ENCODE data around the gene CYP11A1. TPM values are rescaled to one million over a fixed set of nuclear protein-coding genes. Genes with fewer than 3 reads are reported as not detected.

The CYP11A1 gene
- total RNA-seq, 1 donor from 2014 or later, result not detected

GRCh38 chr15:74384881-74385643 lies 17.6 kb upstream of the CYP11A1 start:
- H3K4me3 Mint-ChIP-seq (ENCODE audit: unreplicated experiment), result no peak overlapping the region
- DNase-seq, result no peak
- no peak overlapping the region for H3K27ac Mint-ChIP-seq (ENCODE audit: unreplicated experiment)
- H3K9me3 Mint-ChIP-seq (ENCODE audit: unreplicated experiment), result no peaks in the 10 kb centered on the region
- H3K36me3 Mint-ChIP-seq (ENCODE audit: unreplicated experiment), result no peaks in the 10 kb centered on the region
- H3K27me3 Mint-ChIP-seq (ENCODE audit: unreplicated experiment), result peaks cover 5% of the 10 kb centered on the region
- TF ChIP-seq, protein P1, sequence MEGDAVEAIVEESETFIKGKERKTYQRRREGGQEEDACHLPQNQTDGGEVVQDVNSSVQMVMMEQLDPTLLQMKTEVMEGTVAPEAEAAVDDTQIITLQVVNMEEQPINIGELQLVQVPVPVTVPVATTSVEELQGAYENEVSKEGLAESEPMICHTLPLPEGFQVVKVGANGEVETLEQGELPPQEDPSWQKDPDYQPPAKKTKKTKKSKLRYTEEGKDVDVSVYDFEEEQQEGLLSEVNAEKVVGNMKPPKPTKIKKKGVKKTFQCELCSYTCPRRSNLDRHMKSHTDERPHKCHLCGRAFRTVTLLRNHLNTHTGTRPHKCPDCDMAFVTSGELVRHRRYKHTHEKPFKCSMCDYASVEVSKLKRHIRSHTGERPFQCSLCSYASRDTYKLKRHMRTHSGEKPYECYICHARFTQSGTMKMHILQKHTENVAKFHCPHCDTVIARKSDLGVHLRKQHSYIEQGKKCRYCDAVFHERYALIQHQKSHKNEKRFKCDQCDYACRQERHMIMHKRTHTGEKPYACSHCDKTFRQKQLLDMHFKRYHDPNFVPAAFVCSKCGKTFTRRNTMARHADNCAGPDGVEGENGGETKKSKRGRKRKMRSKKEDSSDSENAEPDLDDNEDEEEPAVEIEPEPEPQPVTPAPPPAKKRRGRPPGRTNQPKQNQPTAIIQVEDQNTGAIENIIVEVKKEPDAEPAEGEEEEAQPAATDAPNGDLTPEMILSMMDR (IDR thresholded peaks at IDR 0.05; ENCODE audit: partially characterized antibody, unreplicated experiment), result no peak
- H3K4me1 Mint-ChIP-seq (ENCODE audit: low read depth, unreplicated experiment), result peaks cover 6% of the 10 kb centered on the region

GRCh38 chr15:74384566-74384880 lies 17.1 kb upstream of the CYP11A1 start:
- peaks cover 5% of the 10 kb centered on the region for H3K27me3 Mint-ChIP-seq (ENCODE audit: unreplicated experiment)
- H3K4me1 Mint-ChIP-seq (ENCODE audit: low read depth, unreplicated experiment), result peaks cover 6% of the 10 kb centered on the region
- no peak overlapping the region for H3K4me3 Mint-ChIP-seq (ENCODE audit: unreplicated experiment)
- DNase-seq, result no peak
- H3K9me3 Mint-ChIP-seq (ENCODE audit: unreplicated experiment), result no peaks in the 10 kb centered on the region
- H3K36me3 Mint-ChIP-seq (ENCODE audit: unreplicated experiment), result no peaks in the 10 kb centered on the region
- H3K27ac Mint-ChIP-seq (ENCODE audit: unreplicated experiment), result no peak overlapping the region
- TF ChIP-seq, protein P1 (IDR thresholded peaks at IDR 0.05; ENCODE audit: partially characterized antibody, unreplicated experiment), result no peak

DNA sequence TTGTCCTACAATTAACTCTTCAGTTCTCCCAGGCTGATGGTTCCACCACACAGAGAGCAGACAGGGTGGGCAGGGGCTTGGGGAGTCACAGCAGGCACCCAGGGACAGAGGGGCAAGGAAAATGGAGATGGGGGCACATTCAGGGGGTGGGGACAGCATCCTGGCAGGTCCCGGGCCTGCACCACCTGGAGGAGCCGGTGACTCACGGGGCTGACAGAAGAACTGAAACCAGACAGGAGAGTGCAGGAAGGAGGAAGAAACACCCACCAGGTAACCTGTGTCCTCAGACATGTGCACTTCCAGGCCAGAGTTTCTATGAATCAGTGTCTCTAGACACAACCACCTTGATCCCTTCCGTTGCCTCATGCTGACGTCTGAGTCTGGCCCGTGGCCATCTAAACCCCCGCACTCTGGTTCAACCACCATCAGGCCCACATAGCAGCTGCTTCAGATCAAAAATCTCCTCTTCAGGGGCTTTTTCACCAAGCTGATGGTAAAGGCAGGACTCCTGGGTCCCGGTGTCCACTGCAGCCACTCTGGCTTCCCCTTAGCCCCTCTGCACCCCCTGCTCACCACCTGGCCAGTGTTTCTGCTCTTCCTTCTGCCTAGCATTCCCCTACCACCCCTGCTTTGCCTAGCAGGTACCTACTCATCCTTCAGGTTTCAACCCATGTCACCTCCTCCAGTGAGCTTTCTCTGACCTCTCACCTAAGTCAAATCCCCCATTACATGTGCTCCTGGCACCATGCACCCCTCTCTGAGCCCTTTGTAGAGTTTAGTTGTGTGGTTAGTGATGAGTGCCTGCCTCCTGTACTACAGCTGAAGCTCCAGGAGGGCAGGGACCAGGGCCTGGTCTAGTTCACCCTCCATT lies 16.5 kb upstream of the CYP11A1 start:
- TF ChIP-seq, protein P1 (IDR thresholded peaks at IDR 0.05; ENCODE audit: partially characterized antibody, unreplicated experiment), result no peak
- H3K36me3 Mint-ChIP-seq (ENCODE audit: unreplicated experiment), result no peaks in the 10 kb centered on the region
- H3K4me3 Mint-ChIP-seq (ENCODE audit: unreplicated experiment), result no peak overlapping the region
- peaks cover 5% of the 10 kb centered on the region for H3K27me3 Mint-ChIP-seq (ENCODE audit: unreplicated experiment)
- H3K4me1 Mint-ChIP-seq (ENCODE audit: low read depth, unreplicated experiment), result peaks cover 4% of the 10 kb centered on the region
- no peaks in the 10 kb centered on the region for H3K9me3 Mint-ChIP-seq (ENCODE audit: unreplicated experiment)
- no peak overlapping the region for H3K27ac Mint-ChIP-seq (ENCODE audit: unreplicated experiment)
- no peak for DNase-seq

- no peak for DNase-seq
- no peak overlapping the region for H3K27ac Mint-ChIP-seq (ENCODE audit: unreplicated experiment)
- TF ChIP-seq, protein P1 (IDR thresholded peaks at IDR 0.05; ENCODE audit: partially characterized antibody, unreplicated experiment), result no peak
- H3K4me3 Mint-ChIP-seq (ENCODE audit: unreplicated experiment), result no peak overlapping the region
- no peaks in the 10 kb centered on the region for H3K9me3 Mint-ChIP-seq (ENCODE audit: unreplicated experiment)
- H3K4me1 Mint-ChIP-seq (ENCODE audit: low read depth, unreplicated experiment), result peaks cover 4% of the 10 kb centered on the region
- H3K27me3 Mint-ChIP-seq (ENCODE audit: unreplicated experiment), result peaks cover 5% of the 10 kb centered on the region
- no peaks in the 10 kb centered on the region for H3K36me3 Mint-ChIP-seq (ENCODE audit: unreplicated experiment)
Observed at GRCh38 chr15:74383286-74383685, 15.8 kb upstream of the CYP11A1 start.
